Neural cell (in vitro differentiated cells): Measurements from ENCODE around the gene CHRM4.

ENCODE experiments used
- EP300 ChIP-seq: fragments of 450-650 bp; conservative IDR thresholded peaks from 2 replicates; pipeline ENCODE4 v1.6.1; 2014; ENCODE audit warnings: antibody characterized with exemption, mild to moderate bottlenecking, moderate library complexity; ENCODE audit not compliant: poor library complexity, severe bottlenecking
- POLR2AphosphoS5 ChIP-seq: IDR thresholded peaks from 2 replicates; pipeline ENCODE4 v1.6.1; 2012
- SMC3 ChIP-seq: fragments of 450-650 bp; conservative IDR thresholded peaks from 2 replicates; pipeline ENCODE4 v1.6.1; 2014; ENCODE audit warnings: antibody characterized with exemption, mild to moderate bottlenecking, moderate library complexity; ENCODE audit not compliant: poor library complexity
- TF ChIP-seq, protein P1 (sequence below): fragments of 450-650 bp; IDR thresholded peaks from 2 replicates; pipeline ENCODE4 v1.5.1; 2014; ENCODE audit warnings: antibody characterized with exemption, mild to moderate bottlenecking, moderate library complexity; ENCODE audit not compliant: poor library complexity, severe bottlenecking

DNA sequence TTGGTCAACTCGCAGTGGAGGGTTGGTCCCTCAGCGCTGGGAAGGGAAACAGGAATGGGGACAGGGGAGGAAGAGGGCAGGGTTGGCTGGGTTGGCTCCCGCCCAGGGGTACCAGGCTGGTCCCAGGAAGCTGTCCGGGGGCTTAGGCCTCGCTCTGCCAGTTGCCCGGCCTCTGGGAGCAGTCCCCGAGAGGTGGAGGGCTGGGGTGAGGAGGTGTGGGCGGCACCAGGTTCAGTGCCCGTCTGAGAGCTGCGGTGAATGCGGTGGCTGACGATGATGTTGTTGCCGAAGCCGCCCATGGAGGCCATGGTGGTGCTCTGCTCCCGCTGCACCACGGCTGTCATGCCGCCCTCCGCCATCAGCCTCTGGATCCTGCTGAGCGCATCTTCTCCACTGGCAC, 6.0 kb upstream of the CHRM4 start:
- TF ChIP-seq, protein P1, sequence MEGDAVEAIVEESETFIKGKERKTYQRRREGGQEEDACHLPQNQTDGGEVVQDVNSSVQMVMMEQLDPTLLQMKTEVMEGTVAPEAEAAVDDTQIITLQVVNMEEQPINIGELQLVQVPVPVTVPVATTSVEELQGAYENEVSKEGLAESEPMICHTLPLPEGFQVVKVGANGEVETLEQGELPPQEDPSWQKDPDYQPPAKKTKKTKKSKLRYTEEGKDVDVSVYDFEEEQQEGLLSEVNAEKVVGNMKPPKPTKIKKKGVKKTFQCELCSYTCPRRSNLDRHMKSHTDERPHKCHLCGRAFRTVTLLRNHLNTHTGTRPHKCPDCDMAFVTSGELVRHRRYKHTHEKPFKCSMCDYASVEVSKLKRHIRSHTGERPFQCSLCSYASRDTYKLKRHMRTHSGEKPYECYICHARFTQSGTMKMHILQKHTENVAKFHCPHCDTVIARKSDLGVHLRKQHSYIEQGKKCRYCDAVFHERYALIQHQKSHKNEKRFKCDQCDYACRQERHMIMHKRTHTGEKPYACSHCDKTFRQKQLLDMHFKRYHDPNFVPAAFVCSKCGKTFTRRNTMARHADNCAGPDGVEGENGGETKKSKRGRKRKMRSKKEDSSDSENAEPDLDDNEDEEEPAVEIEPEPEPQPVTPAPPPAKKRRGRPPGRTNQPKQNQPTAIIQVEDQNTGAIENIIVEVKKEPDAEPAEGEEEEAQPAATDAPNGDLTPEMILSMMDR, result no peak
- no peak for TF ChIP-seq EP300
- no peak for TF ChIP-seq POLR2AphosphoS5
- TF ChIP-seq SMC3, result no peak
